VCaP (cell line): ENCODE measurements around the gene IL22.

Source experiments
- H3K27ac ChIP-seq: fragments of 450-650 bp; 2 replicates; pipeline ENCODE4 v1.5.1; 2017
- CTCF ChIP-seq: fragments of 450-650 bp; conservative IDR thresholded peaks from 2 replicates; pipeline ENCODE4 v1.5.1; 2017; ENCODE audit warnings: mild to moderate bottlenecking, moderate library complexity

The IL22 gene

GRCh38 chr12:68287106-68287505 is 33.7 kb upstream of the IL22 start:
- no peak for TF ChIP-seq CTCF
- H3K27ac ChIP-seq = no peak overlapping the region

GRCh38 chr12:68286396-68286795 is 33.0 kb upstream of the IL22 start:
- TF ChIP-seq CTCF = no peak
- no peak overlapping the region for H3K27ac ChIP-seq

- TF ChIP-seq CTCF = no peak
- H3K27ac ChIP-seq = no peak overlapping the region
Observed at GRCh38 chr12:68285541-68285940, 32.1 kb upstream of the IL22 start.

GRCh38 chr12:68281322-68282077 is 28.1 kb upstream of the IL22 start:
- no peak for TF ChIP-seq CTCF
- H3K27ac ChIP-seq = no peak overlapping the region

- no peak for TF ChIP-seq CTCF
- H3K27ac ChIP-seq = no peak overlapping the region
Observed at GRCh38 chr12:68280240-68280639, 26.8 kb upstream of the IL22 start.

- TF ChIP-seq CTCF = no peak
- no peak overlapping the region for H3K27ac ChIP-seq
Observed at GRCh38 chr12:68279227-68280054, 26.0 kb upstream of the IL22 start.

GRCh38 chr12:68276402-68276930 is 23.1 kb upstream of the IL22 start:
- H3K27ac ChIP-seq = no peak overlapping the region

More at GRCh38 chr12:68276402-68276930, 23.1 kb upstream of the IL22 start:
- no peak for TF ChIP-seq CTCF
